Peyer's patch (tissue), 4 donors: Measurements from ENCODE around the gene ELK3. TPM values are rescaled to one million over a fixed set of nuclear protein-coding genes. Genes with fewer than 3 reads are reported as not detected.
"Not testable (repeated sequence)": the region's sequence is repeated elsewhere in the genome, so short reads cannot be mapped to it uniquely, and the experiment has no call there.

ENCODE experiments used
- DNase-seq, 3 donors: peaks; one replicate each; pipeline ENCODE4 v3.0.0-alpha.2; 2017 to 2019
- H3K27ac ChIP-seq, 4 donors: fragments of 200-600 bp; sonication (generic); one replicate each; pipeline ENCODE4 v1.5.1; 2016 to 2019
- H3K27me3 ChIP-seq, 2 donors: fragments of 200-600 bp; sonication (generic); one replicate each; pipeline ENCODE4 v1.5.1; 2019
- H3K36me3 ChIP-seq, 3 donors: fragments of 200-600 bp; sonication (generic); one replicate each; pipeline ENCODE4 v1.5.1; 2016 to 2019
- H3K4me1 ChIP-seq, 4 donors: fragments of 200-600 bp; sonication (generic); one replicate each; pipeline ENCODE4 v1.5.1; 2016 to 2019
- H3K4me3 ChIP-seq, 4 donors: fragments of 200-600 bp; sonication (generic); 1 replicate in 3 of 4; 2 replicates in 1 of 4; pipeline ENCODE4 v1.5.1; 2016 to 2019; ENCODE audit warnings: mild to moderate bottlenecking in 1 of 4
- H3K9me3 ChIP-seq, 4 donors: fragments of 200-600 bp; sonication (generic); one replicate each; pipeline ENCODE4 v1.5.1; 2016 to 2019; ENCODE audit warnings: mild to moderate bottlenecking in 1 of 4
- CTCF ChIP-seq, 6 experiments: fragments of 450-650 bp in 4 of 6; fragments of 200-600 bp in 2 of 6; sonication (generic) in 1 of 6; IDR thresholded peaks; one replicate each; pipeline ENCODE4 v1.5.1; 2017 to 2019; ENCODE audit warnings: antibody characterized with exemption in 6 of 6, mild to moderate bottlenecking in 3 of 6, moderate library complexity in 1 of 6
- POLR2A ChIP-seq, 2 donors: fragments of 450-650 bp; IDR thresholded peaks; one replicate each; pipeline ENCODE4 v1.5.1; 2017; ENCODE audit warnings: antibody characterized with exemption in 2 of 2, mild to moderate bottlenecking in 2 of 2, moderate library complexity in 2 of 2
- small RNA-seq, 2 donors: library from RNA; depleted of rRNA; stranded (forward); fragments of <200 nt; gene quantifications; one replicate each; pipeline ENCODE3, GENCODE V24; 2016
- total RNA-seq, 4 donors: library from RNA; depleted of rRNA; stranded (reverse); fragments of >200 nt; gene quantifications; one replicate each; pipeline ENCODE4 v1.1.0, GENCODE V29; 2016

ELK3 gene
- total RNA-seq, 4 donors from 2014 or later = 5.1 to 23.9 (median 9.4) TPM

GRCh38 chr12:96314723-96315122, 120.5 kb downstream of the ELK3 start:
- H3K27ac ChIP-seq = no peak overlapping the region
- no peak for TF ChIP-seq CTCF (IDR thresholded peaks at IDR 0.05)
- no peak for TF ChIP-seq POLR2A (IDR thresholded peaks at IDR 0.05)
- H3K36me3 ChIP-seq = peaks cover 0 to 8% (median 0%) of the 10 kb centered on the region in 3 donors
- H3K4me1 ChIP-seq = peaks cover 0 to 3% (median 0%) of the 10 kb centered on the region in 4 donors
- no peaks in the 10 kb centered on the region for H3K27me3 ChIP-seq
- no peaks in the 10 kb centered on the region for H3K9me3 ChIP-seq
- DNase-seq = no peak
- no peak overlapping the region for H3K4me3 ChIP-seq

- Histone ChIP-seq H3K4me3 (peak overlapping the region; percentile 30 to 51 (median 42)), H3K27ac (peak overlapping the region; percentile 50 to 69 (median 56))
- not testable (repeated sequence) for H3K4me1 ChIP-seq, H3K27me3 ChIP-seq, H3K36me3 ChIP-seq, DNase-seq, H3K9me3 ChIP-seq
Measured at GRCh38 chr12:96315741-96316481, 121.7 kb downstream of the ELK3 start.

- not testable (repeated sequence) for H3K9me3 ChIP-seq, H3K36me3 ChIP-seq, DNase-seq, H3K4me3 ChIP-seq, H3K27me3 ChIP-seq, H3K27ac ChIP-seq, H3K4me1 ChIP-seq
Measured at GRCh38 chr12:96317801-96318200, 123.6 kb downstream of the ELK3 start.

Small RNA genes lying within 50 kb of the gene (small RNA-seq; reads per million reads assigned to genes)
- 0 reads per million in 2 donors for gene RNU4-24P

Other genes with a start within 250 kb of the ELK3 start
- 1 to 10 TPM in 3 of 4 donors, not detected in 1; 4.0 to 8.1 (median 4.3) TPM for gene HAL, start 198.0 kb upstream of the ELK3 start, total RNA-seq
- 10 to 100 TPM; 59.6 to 80.7 (median 76.4) TPM for gene LTA4H, start 158.8 kb upstream of the ELK3 start, total RNA-seq
- gene CDK17, start 206.1 kb downstream of the ELK3 start, total RNA-seq = 100 to 1,000 TPM in 1 of 4 donors, 10 to 100 TPM in 3; 41.2 to 126 (median 45.7) TPM